HG03342 (cell line): ENCODE results near the gene COL5A3.
"Not testable (repeated sequence)": the region's sequence is repeated elsewhere in the genome, so short reads cannot be mapped to it uniquely, and the experiment has no call there.

Experiments
- ATAC-seq: cut with Tn5 transposase; IDR thresholded peaks from one replicate; pipeline ENCODE4 v1.9.1; 2021; ENCODE audit warnings: mild to moderate bottlenecking, moderate library complexity; ENCODE audit not compliant: unreplicated experiment

Gene COL5A3

GRCh38 chr19:9972103-9972502 is 38.2 kb downstream of the COL5A3 start:
- ATAC-seq = no peak

GRCh38 chr19:9971166-9971897 is 39.0 kb downstream of the COL5A3 start:
- no peak for ATAC-seq

- no peak for ATAC-seq
Measured at GRCh38 chr19:9970481-9970880, 39.8 kb downstream of the COL5A3 start.

DNA sequence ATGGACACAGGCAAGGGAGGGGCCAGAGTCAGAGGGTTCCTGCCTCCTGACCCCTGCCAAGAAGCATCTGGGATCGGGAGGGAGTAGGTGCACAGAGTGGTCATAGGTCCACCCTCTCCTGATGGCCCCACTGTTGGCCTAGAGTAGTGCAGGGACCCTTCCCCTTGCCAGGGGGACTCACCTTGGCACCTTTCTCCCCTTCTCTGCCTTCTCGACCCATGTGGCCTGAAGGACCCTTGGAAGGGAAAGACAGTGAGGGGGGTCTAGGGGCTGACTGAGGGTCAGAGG is 40.7 kb downstream of the COL5A3 start:
- no peak for ATAC-seq

DNA sequence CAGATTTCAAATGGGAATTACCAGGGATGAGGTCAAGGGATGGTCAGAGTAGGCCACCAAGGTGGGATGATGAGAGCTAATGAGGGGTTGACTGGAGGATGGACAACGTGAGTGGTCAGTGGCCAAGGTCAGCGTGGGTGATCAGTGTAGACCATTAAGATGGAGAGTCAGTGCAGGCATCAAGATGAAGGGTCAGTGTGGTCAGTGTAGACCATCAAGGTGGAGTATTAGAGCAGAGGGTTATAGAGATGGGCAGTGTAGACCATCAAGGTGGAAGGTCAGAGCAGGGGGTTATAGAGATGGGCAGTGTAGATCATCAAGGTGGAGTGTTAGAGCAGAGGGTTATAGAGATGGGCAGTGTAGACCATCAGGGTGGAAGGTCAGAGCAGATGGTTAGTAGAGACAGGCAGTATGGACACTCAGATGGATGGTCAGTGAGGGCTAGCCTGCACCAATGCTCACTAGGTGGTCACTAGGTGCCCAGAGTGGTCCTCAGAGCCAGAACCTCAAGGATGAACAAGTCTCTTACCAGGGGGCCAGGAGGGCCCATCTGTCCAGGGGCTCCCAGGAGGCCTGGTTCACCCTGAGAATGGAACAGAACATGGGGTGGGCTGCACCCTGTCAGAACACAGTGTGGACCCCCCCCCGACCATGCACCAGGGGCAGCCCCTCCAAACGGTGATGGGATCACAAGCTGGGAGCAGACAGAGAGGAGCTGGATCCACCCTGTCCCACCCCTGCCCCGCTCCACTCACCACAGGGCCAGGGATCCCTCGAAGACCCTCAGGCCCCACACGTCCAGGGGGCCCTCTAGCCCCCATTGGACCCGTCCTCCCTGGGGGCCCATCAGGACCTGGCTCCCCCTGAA is 41.2 kb downstream of the COL5A3 start:
- ATAC-seq = no peak

GRCh38 chr19:9967326-9967725 is 43.0 kb downstream of the COL5A3 start:
- ATAC-seq = no peak

GRCh38 chr19:9966448-9966847 is 43.9 kb downstream of the COL5A3 start:
- no peak for ATAC-seq

DNA sequence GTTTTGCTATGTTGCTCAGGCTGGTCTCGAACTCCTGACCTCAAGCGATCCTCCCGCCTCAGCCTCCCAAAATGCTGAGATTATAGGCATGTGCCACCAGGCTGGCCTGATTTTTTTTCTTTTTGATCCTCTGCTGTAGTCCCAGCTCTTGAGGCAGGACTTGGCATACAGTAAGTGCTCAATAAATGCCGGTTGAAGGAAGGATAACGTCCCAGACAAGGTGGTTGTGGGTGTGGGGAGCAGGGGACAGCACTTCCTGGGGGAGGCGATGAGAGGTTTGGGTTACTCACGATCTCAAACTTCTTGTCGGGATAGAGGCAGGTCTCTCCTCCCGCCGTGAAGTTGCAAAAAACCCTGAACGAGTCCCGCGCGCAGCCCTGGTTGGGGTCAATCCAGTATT is 44.3 kb downstream of the COL5A3 start:
- ATAC-seq = no peak

GRCh38 chr19:9962623-9963290 is 47.5 kb downstream of the COL5A3 start:
- ATAC-seq = no peak

DNA sequence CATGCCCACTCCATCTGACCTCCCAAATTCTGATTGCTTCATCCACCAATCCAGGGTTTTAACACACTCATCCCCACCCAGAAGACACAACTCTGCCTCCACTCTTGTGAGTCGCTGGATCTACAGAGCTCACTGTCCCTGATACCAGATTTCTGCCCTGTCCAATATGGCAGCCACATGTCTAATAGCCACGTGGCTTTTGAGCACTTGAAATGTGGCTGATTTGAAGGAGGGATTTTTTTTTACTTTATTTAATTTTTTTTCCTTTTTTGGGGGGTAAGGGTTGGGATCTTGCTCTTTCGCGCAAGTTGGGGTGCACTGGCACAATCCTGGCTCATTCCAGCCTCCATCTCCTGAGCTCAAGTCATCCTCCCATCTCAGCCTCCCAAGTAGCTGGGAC is 49.2 kb downstream of the COL5A3 start:
- no peak for ATAC-seq

DNA sequence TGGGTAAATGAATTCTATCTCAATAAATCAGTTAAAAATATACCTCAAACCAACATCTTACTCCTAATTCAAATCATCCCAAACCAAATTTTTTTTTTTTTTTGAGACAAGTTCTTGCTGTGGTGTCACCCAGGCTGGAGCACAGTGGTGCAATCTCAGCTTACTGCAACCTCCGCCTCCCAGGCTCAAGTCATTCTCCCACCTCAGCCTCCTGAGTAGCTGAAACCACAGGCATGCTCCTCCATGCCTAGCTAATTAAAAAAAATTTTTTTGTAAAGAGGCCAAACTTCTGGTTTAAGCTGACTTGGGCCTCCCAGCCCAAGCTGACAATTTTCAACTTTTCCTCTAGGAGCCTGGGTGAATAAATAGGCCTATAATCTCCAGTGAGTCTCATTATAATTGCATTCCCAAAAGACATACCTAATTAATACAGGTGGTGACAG is 51.9 kb downstream of the COL5A3 start:
- no peak for ATAC-seq

DNA sequence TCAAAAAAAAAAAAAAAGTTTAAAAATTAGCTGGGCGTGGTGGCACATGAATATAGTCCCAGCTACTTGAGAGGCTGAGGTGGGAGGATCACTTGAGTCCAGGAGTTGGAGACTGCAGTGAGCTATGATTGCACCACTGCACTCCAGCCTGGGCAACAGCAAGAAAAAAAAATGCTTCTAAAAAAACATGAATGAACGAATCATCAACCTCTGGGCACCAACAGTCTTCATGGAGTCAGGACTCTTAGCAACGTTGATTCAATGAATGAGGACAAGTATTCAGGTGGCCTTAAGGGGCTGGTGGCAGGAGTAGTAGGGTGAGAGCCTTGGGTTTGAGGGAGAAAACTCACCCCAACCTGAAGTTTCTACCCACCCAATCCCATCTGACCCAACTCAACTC is 53.3 kb downstream of the COL5A3 start:
- no peak for ATAC-seq

GRCh38 chr19:9953802-9954542 is 56.3 kb downstream of the COL5A3 start:
- no peak for ATAC-seq

DNA sequence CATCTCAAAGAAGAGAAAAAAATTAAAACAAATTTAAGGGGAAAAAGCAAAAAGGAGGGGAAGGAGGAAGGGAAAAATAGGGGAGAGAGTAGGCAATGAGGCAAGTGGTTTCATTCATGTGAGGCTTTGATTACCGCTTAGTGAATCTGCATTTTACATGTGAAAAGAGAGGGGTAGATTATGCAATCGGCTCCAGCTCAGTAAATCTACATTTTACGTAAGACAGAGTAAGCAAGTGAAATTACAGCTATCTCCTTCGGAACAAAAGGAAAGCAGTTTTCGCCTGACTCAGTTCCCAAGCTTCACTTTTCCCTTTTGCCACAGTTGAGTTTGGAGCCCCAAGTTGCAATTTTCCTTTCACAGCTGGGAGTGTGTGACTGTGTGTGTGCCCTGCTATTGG is 58.0 kb downstream of the COL5A3 start:
- ATAC-seq = no peak

- ATAC-seq = no peak
Measured at GRCh38 chr19:9947441-9947840, 62.9 kb downstream of the COL5A3 start.

DNA sequence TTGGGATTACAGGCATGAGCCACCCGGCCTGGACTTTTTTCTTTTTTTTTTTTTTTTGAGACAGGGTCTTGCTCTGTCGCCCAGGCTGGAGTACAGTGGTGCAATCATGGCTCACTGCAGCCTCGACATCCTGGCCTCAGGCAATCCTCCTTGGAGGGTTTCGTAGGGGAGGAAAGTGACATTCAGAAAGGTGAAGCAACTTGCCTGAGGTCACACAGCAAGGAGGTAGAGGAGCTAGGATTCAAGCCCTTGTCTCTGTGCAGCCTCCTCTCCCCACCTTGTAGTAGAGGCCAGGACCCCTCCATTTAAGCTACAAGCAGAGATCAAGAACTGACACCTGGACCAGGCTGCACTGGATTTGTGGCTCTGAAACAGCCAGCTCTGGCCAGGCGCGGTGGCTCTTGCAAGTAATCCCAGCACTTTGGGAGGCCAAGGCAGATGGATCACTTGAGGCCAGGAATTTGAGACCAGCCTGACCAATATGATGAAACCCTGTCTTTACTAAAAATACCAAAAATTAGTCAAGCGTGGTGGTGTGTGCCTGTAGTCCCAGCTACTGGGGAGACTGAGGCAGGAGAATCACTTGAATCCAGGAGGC is 63.7 kb downstream of the COL5A3 start:
- not testable (repeated sequence) for ATAC-seq

DNA sequence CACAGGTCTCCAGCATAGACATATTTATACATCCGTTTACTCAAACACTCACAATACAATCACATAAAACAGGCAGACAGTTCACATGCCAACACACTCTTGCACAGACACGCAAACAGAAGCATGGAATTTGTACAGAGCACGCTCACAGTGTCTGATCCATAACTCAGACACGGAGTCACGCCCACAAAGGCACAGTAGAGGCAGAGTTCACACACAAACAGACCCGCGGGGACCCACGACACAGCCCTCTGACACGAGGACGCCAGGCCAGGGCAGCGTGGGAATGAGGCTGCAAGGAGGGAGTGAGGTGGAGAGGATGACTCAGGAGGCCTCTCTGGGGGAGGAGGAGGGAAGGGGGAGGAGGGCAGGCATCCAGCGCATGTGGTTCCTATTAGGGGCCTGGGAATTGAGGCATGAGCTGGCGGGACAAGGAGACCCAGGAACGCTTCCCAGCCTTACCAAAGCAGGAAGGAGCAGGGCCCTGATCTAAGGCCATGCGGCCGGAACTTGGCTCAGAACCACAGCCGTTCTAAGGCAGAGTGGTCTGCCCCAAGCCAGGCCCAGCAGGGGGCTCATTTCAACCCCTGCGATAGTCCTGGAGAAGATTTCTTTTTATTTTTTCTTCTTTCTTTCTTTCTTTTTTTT is 64.9 kb downstream of the COL5A3 start:
- no peak for ATAC-seq

- no peak for ATAC-seq
Measured at GRCh38 chr19:9943744-9944143, 66.6 kb downstream of the COL5A3 start.

DNA sequence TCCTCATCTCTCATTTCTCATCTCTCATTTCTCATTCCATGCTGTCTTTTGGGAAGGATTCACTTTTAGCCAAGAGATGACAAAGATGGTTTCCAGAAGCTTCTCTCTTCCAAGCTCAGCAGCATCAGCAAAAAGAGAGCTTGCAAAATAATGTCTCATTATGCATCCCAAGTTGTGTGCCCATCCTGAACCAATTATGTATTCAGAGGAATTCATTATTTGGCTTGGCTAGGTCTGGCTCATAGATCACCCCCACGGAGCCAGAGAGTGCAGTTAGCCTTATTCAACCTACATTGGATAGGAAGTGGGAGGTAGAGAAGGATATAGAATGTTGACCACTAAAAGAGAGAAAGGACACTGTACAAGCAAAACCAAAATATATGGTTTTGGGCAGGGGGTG is 68.6 kb downstream of the COL5A3 start:
- ATAC-seq = no peak

DNA sequence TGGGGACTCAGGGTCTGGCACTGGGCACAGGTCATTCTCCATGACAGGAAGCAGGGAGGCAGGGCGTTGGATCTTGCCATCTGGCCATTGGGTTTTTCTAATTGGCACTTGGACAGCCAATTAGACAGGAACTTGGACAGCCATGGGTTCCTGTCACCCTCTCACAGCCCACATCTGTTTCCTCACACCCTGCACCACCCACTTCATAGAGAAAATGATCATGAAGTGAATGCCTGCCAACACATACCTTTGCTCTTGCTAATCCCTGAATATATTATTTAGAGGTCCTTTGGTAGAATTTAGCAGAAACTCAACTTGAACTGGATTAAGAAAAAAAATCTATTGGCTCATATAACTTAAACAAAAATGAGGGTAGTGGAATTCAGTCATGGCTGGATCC is 69.1 kb downstream of the COL5A3 start:
- ATAC-seq = no peak
